ENCODE results near the gene COMMD8.

- TF ChIP-seq CTCF (IDR thresholded peaks at IDR 0.05), result no peak
- TF ChIP-seq POLR2AphosphoS5 (IDR thresholded peaks at IDR 0.05), result no peak
- no peak for TF ChIP-seq POLR2A (IDR thresholded peaks at IDR 0.05)
These were observed 44.2 kb downstream of the COMMD8 start for GRCh38 chr4:47419296-47419695.
